Liver (tissue), 3 donors: ENCODE measurements around the gene TNS3.

Source experiments
- EGR1 ChIP-seq, 2 donors: IDR thresholded peaks; 2 replicates each; pipeline ENCODE4 v1.6.1; 2016 to 2018; ENCODE audit warnings: antibody characterized with exemption in 2 of 2, low read depth in 2 of 2
- FOXA1 ChIP-seq: IDR thresholded peaks from 2 replicates; pipeline ENCODE4 v1.6.1; 2016; ENCODE audit warnings: antibody characterized with exemption
- JUND ChIP-seq, 2 donors: IDR thresholded peaks; 2 replicates each; pipeline ENCODE4 v1.6.1; 2016; ENCODE audit warnings: antibody characterized with exemption in 2 of 2
- SP1 ChIP-seq: IDR thresholded peaks from 2 replicates; pipeline ENCODE4 v1.6.1; 2018; ENCODE audit warnings: antibody characterized with exemption, mild to moderate bottlenecking
- YY1 ChIP-seq: IDR thresholded peaks from 2 replicates; pipeline ENCODE4 v1.6.1; 2016; ENCODE audit warnings: antibody characterized with exemption, mild to moderate bottlenecking
- TF ChIP-seq, protein P1 (sequence below): fragments of 150-350 bp; IDR thresholded peaks from 2 replicates; pipeline ENCODE4 v1.5.1; 2017; ENCODE audit warnings: improper control_type of control experiment, low read depth, low read length; ENCODE audit not compliant: missing input control
- TF ChIP-seq, protein P2 (sequence below): IDR thresholded peaks from 2 replicates; pipeline ENCODE4 v1.6.1; 2016; ENCODE audit warnings: antibody characterized with exemption
- donor health status: healthy.
- donor health status: healthy.

DNA sequence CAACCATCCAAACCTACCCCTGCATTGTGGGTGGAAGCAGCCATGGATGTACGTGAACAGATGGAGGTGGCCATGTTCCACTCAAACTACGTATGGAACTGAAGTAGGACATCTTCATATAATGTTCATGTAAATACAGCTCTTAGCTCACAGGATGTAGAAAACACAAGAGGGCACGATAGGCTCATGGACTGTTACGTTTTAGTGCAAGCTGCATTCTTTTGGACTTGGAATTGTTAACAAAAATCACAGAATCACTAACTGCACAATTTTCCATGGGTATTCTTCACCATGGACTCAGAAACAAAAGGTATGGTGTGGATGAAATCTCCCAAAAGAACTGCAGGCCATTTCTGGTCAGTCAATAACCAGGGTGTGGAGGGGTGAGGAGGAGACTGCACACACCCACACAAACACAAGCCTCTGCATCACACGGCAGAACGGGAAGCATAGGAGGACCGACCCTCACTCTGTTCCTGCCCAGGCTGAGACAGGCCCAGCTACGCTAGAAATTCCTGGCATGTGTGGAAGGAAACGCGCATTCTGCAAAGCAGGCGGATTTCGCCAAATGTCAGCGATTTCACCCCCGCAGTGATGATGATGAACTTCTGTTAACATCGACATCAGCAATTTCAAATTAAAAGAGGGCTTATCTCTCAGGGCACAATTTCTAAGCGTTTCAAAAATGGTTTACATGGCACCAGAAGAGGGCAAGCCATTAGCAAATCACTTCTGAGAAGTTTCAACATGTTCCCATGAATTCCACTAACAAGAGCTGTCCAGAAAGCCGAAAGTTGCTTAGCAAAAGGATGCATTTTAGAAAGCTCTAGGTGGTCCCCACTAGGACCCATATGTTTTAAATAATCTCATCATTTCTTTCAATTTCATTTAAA, 149.0 kb downstream of the TNS3 start:
- TF ChIP-seq SP1 (no peak), YY1 (no peak), FOXA1 (no peak), EGR1 (IDR thresholded peaks at IDR 0.05; ENCODE audit: low read depth in 2 of 2) (no peak), JUND (IDR thresholded peaks at IDR 0.05) (no peak)
- TF ChIP-seq, protein P1, sequence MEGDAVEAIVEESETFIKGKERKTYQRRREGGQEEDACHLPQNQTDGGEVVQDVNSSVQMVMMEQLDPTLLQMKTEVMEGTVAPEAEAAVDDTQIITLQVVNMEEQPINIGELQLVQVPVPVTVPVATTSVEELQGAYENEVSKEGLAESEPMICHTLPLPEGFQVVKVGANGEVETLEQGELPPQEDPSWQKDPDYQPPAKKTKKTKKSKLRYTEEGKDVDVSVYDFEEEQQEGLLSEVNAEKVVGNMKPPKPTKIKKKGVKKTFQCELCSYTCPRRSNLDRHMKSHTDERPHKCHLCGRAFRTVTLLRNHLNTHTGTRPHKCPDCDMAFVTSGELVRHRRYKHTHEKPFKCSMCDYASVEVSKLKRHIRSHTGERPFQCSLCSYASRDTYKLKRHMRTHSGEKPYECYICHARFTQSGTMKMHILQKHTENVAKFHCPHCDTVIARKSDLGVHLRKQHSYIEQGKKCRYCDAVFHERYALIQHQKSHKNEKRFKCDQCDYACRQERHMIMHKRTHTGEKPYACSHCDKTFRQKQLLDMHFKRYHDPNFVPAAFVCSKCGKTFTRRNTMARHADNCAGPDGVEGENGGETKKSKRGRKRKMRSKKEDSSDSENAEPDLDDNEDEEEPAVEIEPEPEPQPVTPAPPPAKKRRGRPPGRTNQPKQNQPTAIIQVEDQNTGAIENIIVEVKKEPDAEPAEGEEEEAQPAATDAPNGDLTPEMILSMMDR = no peak
- TF ChIP-seq, protein P2, sequence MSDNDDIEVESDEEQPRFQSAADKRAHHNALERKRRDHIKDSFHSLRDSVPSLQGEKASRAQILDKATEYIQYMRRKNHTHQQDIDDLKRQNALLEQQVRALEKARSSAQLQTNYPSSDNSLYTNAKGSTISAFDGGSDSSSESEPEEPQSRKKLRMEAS = no peak
